KMS-11 (cell line): ENCODE data around the gene MIPOL1.

Source experiments
- H2AFZ ChIP-seq: fragments of 200-600 bp; sonication (generic); 2 replicates; pipeline ENCODE4 v1.6.1; 2016; ENCODE audit warnings: antibody characterized with exemption, mixed run types, low read depth
- H3K27ac ChIP-seq: fragments of 200-600 bp; sonication (generic); 2 replicates; pipeline ENCODE4 v1.6.1; 2016; ENCODE audit warnings: mild to moderate bottlenecking, mixed run types
- H3K27me3 ChIP-seq: fragments of 200-600 bp; sonication (generic); 2 replicates; pipeline ENCODE4 v1.6.1; 2017; ENCODE audit warnings: mild to moderate bottlenecking, low read depth, mixed run types, moderate library complexity; ENCODE audit not compliant: insufficient read depth
- H3K36me3 ChIP-seq: fragments of 200-600 bp; sonication (generic); 2 replicates; pipeline ENCODE4 v1.6.1; 2017; ENCODE audit warnings: mild to moderate bottlenecking, mixed run types; ENCODE audit not compliant: insufficient read depth
- H3K4me1 ChIP-seq: fragments of 200-600 bp; sonication (generic); 2 replicates; pipeline ENCODE4 v1.6.1; 2016; ENCODE audit warnings: mild to moderate bottlenecking, low read depth, mixed run types; ENCODE audit not compliant: poor library complexity, severe bottlenecking
- H3K4me2 ChIP-seq: fragments of 200-600 bp; sonication (generic); 2 replicates; pipeline ENCODE4 v1.7.0; 2016; ENCODE audit warnings: mild to moderate bottlenecking, mixed run types
- H3K4me3 ChIP-seq: fragments of 200-600 bp; sonication (generic); IDR thresholded peaks from 2 replicates; pipeline ENCODE4 v1.6.1; 2017; ENCODE audit warnings: low read depth, low read length, mixed read lengths; ENCODE audit not compliant: insufficient read depth
- H3K79me2 ChIP-seq: fragments of 200-600 bp; sonication (generic); 2 replicates; pipeline ENCODE4 v1.6.1; 2016; ENCODE audit warnings: low read depth, mixed run types; ENCODE audit not compliant: insufficient read depth
- H3K9ac ChIP-seq: fragments of 200-600 bp; sonication (generic); 2 replicates; pipeline ENCODE4 v1.6.1; 2016; ENCODE audit warnings: mild to moderate bottlenecking, mixed run types
- H4K20me1 ChIP-seq: fragments of 200-600 bp; sonication (generic); 2 replicates; pipeline ENCODE4 v1.6.1; 2016; ENCODE audit warnings: mild to moderate bottlenecking, mixed run types; ENCODE audit not compliant: insufficient read depth
- TF ChIP-seq, protein P1 (sequence below): fragments of 200-600 bp; sonication (generic); conservative IDR thresholded peaks from 2 replicates; pipeline ENCODE4 v1.6.1; 2017; ENCODE audit warnings: low read depth, mild to moderate bottlenecking, antibody characterized with exemption, low read length, moderate library complexity, mixed read lengths

MIPOL1 gene

DNA sequence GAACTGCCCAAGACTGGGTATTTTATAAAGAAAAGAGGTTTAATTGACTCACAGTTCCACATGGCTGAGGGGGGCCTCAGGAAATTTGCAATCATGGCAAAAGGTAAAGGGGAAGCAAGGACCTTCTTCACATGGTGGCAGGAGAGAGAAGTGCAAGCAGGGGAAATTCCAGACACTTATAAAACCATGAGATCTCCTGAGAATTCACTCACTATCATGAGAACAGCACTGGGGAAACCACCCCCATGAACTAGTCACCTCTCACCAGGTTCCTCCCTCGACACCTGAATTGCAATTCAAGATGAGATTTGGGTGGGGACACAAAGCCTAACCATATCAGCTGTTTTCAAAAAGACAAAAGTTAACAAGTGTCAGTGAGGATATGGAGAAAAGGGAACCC, 284.7 kb downstream of the MIPOL1 start:
- H3K4me1 ChIP-seq: no peaks in the 10 kb centered on the region
- no peaks in the 10 kb centered on the region for H4K20me1 ChIP-seq
- no peak overlapping the region for H3K4me2 ChIP-seq
- H3K4me3 ChIP-seq: no peak overlapping the region
- H2AFZ ChIP-seq: no peak overlapping the region
- H3K9ac ChIP-seq: no peak overlapping the region
- H3K27ac ChIP-seq: no peak overlapping the region
- H3K79me2 ChIP-seq: no peaks in the 10 kb centered on the region
- no peaks in the 10 kb centered on the region for H3K36me3 ChIP-seq
- H3K27me3 ChIP-seq: no peaks in the 10 kb centered on the region
- TF ChIP-seq, protein P1, sequence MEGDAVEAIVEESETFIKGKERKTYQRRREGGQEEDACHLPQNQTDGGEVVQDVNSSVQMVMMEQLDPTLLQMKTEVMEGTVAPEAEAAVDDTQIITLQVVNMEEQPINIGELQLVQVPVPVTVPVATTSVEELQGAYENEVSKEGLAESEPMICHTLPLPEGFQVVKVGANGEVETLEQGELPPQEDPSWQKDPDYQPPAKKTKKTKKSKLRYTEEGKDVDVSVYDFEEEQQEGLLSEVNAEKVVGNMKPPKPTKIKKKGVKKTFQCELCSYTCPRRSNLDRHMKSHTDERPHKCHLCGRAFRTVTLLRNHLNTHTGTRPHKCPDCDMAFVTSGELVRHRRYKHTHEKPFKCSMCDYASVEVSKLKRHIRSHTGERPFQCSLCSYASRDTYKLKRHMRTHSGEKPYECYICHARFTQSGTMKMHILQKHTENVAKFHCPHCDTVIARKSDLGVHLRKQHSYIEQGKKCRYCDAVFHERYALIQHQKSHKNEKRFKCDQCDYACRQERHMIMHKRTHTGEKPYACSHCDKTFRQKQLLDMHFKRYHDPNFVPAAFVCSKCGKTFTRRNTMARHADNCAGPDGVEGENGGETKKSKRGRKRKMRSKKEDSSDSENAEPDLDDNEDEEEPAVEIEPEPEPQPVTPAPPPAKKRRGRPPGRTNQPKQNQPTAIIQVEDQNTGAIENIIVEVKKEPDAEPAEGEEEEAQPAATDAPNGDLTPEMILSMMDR: no peak

DNA sequence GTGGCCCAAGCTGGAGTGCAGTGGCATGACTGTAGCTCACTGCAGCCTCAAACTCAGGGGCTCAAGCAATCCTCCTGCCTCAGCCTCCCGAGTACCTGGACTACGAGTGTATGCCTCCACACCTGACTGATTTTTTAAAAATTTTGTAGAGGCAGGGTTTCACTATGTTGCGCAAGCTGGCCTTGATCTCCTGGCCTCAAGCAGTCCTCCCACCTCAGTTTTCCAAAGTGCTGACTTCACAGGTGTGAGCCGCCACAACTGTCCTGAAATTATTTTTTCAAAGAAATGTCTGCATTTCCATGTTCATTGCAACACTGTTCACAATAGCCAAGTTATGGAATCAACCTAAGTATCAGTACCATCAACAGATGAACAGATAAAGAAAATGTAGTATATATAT, 285.9 kb downstream of the MIPOL1 start:
- Histone ChIP-seq H3K27me3 (no peaks in the 10 kb centered on the region), H3K27ac (no peak overlapping the region), H3K4me2 (no peak overlapping the region), H3K4me1 (no peaks in the 10 kb centered on the region), H4K20me1 (no peaks in the 10 kb centered on the region), H3K79me2 (no peaks in the 10 kb centered on the region), H3K9ac (no peak overlapping the region), H3K36me3 (no peaks in the 10 kb centered on the region), H3K4me3 (no peak overlapping the region), H2AFZ (no peak overlapping the region)
- TF ChIP-seq, protein P1: no peak

DNA sequence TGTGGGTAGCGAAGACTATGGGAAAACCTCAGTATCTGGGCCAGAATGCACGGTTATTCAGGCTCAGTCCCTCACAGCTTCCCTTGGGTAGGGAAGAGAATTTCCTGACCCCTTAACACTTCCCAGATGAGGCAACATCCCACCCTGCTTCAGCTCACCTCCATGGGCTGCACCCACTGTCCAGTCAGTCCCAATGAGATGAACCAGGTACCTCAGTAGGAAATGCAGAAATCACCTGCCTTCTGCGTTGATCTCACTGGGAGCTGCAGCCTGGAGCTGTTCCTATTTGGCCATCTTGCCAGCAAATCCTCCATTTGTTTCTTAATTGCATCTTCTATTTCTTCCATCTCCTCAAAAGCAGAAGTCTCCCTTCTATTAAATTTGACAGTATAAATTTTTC, 292.9 kb downstream of the MIPOL1 start:
- no peaks in the 10 kb centered on the region for H3K27me3 ChIP-seq
- H3K27ac ChIP-seq: no peak overlapping the region
- TF ChIP-seq, protein P1: no peak
- no peak overlapping the region for H3K4me2 ChIP-seq
- H3K79me2 ChIP-seq: no peaks in the 10 kb centered on the region
- no peaks in the 10 kb centered on the region for H3K36me3 ChIP-seq
- no peaks in the 10 kb centered on the region for H3K4me1 ChIP-seq
- no peak overlapping the region for H3K9ac ChIP-seq
- H3K4me3 ChIP-seq: no peak overlapping the region
- H4K20me1 ChIP-seq: no peaks in the 10 kb centered on the region
- no peak overlapping the region for H2AFZ ChIP-seq

DNA sequence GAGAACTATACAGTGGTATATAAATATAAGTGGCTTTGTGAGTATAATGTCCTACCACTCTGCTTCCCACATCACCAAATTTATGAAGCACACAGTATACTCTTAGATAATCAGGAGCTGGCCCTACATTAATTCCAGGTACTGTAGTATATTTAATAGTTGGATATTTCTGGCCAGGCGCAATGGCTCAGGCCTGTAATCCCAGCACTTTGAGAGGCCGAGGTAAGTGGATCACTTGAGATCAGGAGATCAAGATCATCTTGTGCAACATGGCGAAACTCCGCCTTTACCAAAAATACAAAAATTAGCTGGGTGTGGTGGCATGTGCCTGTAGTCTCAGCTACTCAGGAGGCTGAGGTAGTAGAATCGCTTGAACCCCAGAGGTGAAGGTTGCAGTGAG, 293.3 kb downstream of the MIPOL1 start:
- Histone ChIP-seq H3K4me1 (no peaks in the 10 kb centered on the region), H3K27me3 (no peaks in the 10 kb centered on the region), H3K36me3 (no peaks in the 10 kb centered on the region), H3K4me3 (no peak overlapping the region), H3K79me2 (no peaks in the 10 kb centered on the region), H3K4me2 (no peak overlapping the region), H3K9ac (no peak overlapping the region), H4K20me1 (no peaks in the 10 kb centered on the region), H2AFZ (no peak overlapping the region), H3K27ac (no peak overlapping the region)
- TF ChIP-seq, protein P1: no peak
